Small intestine (tissue), 16 donors: ENCODE results near the gene HLA-DRB5. TPM values are rescaled to one million over a fixed set of nuclear protein-coding genes. Genes with fewer than 3 reads are reported as not detected.
A peak's percentile ranks its signal among the peaks of the same experiment; 100 is the strongest.
"Not testable (repeated sequence)": the region's sequence is repeated elsewhere in the genome, so short reads cannot be mapped to it uniquely, and the experiment has no call there.

Experiments used
- DNase-seq, 2 donors: peaks; one replicate each; pipeline versions ENCODE4 v3.0.0 to v3.0.0-alpha.2; 2013
- FAIRE-seq: peaks from 2 replicates; lab custom pipeline; 2012; peaks lifted over from hg19 to GRCh38; lab: Jason Lieb, UNC
- H3K27ac ChIP-seq, 3 donors: one replicate each; pipeline ENCODE4 v1.5.1; 2013; ENCODE audit warnings: low read length in 2 of 3, mild to moderate bottlenecking in 2 of 3, control low read depth in 1 of 3, inconsistent platforms in 1 of 3, low read depth in 1 of 3, moderate library complexity in 1 of 3
- H3K27me3 ChIP-seq, 3 donors: one replicate each; pipeline ENCODE4 v1.6.1; 2013; ENCODE audit warnings: low read length in 3 of 3, inconsistent platforms in 1 of 3; ENCODE audit not compliant: control insufficient read depth in 3 of 3, insufficient read depth in 3 of 3
- H3K36me3 ChIP-seq, 3 donors: one replicate each; pipeline ENCODE4 v1.6.1; 2013; ENCODE audit warnings: low read length in 3 of 3, inconsistent platforms in 1 of 3, low read depth in 1 of 3, mild to moderate bottlenecking in 1 of 3, moderate library complexity in 1 of 3; ENCODE audit not compliant: control insufficient read depth in 3 of 3, insufficient read depth in 2 of 3
- H3K4me1 ChIP-seq, 3 donors: one replicate each; pipeline ENCODE4 v1.6.1; 2013; ENCODE audit warnings: low read length in 2 of 3, inconsistent platforms in 1 of 3, low read depth in 1 of 3, mild to moderate bottlenecking in 1 of 3, moderate library complexity in 1 of 3; ENCODE audit not compliant: control insufficient read depth in 3 of 3, insufficient read depth in 2 of 3
- H3K4me3 ChIP-seq, 3 donors: one replicate each; pipeline ENCODE4 v1.5.1; 2013; ENCODE audit warnings: low read length in 3 of 3, control low read depth in 1 of 3, inconsistent platforms in 1 of 3, low read depth in 1 of 3, mild to moderate bottlenecking in 1 of 3, moderate library complexity in 1 of 3
- H3K9me3 ChIP-seq, 2 donors: one replicate each; pipeline ENCODE4 v1.6.1; 2013; ENCODE audit warnings: low read depth in 1 of 2, low read length in 1 of 2; ENCODE audit not compliant: control insufficient read depth in 2 of 2, insufficient read depth in 1 of 2
- WGBS, 3 donors: extraction: QIAGEN DNeasy Blood & Tissue Kit; methylation state at CpG; one replicate each; pipeline ENCODE4 v1.1.7; 2013; 5-methylcytosine and 5-hydroxymethylcytosine counted together
- long read RNA-seq, 10 donors: transcript quantifications; one replicate each; lab custom pipeline, GENCODE V29; 2026
- polyA plus RNA-seq, 4 donors: library from polyadenylated mRNA; stranded (reverse) in 3 of 4; unstranded in 1 of 4; fragments of 200-250 nt in 3 of 4; fragments of 120-200 nt in 1 of 4; gene quantifications; one replicate each; pipeline versions ENCODE4 v1.2.1 to v1.2.3, GENCODE V29; 2013
- donor health status: healthy with polysubstance abuse.
- donor health status: control.
- donor health status: control.
- donor health status: Bipolar disorder and iron deficiency.
- donor health status: healthy.

Gene HLA-DRB5
- polyA plus RNA-seq, result 10 to 100 TPM in 1 of 4 donors, 1 to 10 TPM in 1, not detected in 2; 8.8 to 20.7 TPM
- long read RNA-seq, donor 1, partial matches to known transcripts, result 30 of 40 reads
- long read RNA-seq, donor 1, other reads (novel, unspliced or antisense), result 9 of 40 reads
- long read RNA-seq, donor 2, transcript HLA-DRB5-201 (6 exons, 1,260 nt), result major isoform, 11 of 11 reads
- long read RNA-seq, donor 2, partial matches to known transcripts, result 0 of 11 reads
- long read RNA-seq, donor 2, other reads (novel, unspliced or antisense), result 0 of 11 reads
- long read RNA-seq, donor 3, partial matches to known transcripts, result 10 of 17 reads
- long read RNA-seq, donor 3, other reads (novel, unspliced or antisense), result 6 of 17 reads
- long read RNA-seq, donor 4, result 0 reads
- long read RNA-seq, donor 5, result 0 reads
- long read RNA-seq, donor 6, partial matches to known transcripts, result 7 of 7 reads
- long read RNA-seq, donor 6, other reads (novel, unspliced or antisense), result 0 of 7 reads
- long read RNA-seq, donor 7, result 0 reads
- long read RNA-seq, donor 8, result 0 reads
- long read RNA-seq, donor 9, result 0 reads
- long read RNA-seq, donor 10, transcript HLA-DRB5-201 (6 exons, 1,260 nt), result major isoform, 12 of 72 reads
- long read RNA-seq, donor 10, partial matches to known transcripts, result 55 of 72 reads
- long read RNA-seq, donor 10, other reads (novel, unspliced or antisense), result 5 of 72 reads

DNA sequence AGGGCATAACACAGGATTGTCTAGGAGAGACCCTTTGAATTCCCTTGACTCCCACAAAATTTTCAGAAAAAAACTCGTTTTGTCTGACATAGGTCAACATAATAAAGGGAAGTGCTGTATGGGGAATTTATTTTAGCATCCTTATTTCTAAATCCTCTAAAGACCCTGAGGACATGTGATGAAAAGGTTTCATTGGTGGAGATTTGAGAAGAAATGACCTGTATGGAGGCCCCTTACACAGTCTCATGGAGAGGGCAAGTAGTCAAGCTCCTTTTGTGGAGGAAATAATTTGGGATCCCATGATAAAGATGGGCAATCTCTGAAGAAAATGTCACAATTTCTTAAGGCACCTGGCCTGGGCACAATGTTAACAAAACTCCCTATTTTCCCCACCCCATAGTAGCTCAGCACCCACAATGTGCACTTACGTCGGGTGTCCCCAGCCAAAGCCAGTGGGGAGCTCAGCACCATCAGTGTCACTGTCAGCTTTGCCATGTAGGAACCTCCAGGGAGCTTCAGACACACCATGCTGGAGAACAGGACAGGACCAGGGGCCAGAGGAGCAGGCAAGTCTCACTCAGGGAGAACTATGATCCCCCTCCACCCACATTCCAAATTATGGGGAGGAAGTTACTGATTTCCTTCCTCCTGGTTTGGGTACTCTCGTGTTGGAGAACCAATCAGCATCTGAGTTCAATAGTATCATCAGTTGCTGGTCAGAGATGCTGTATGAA is at the start of gene HLA-DRB5:
HLA-DRB5 (minus strand) TSS at position 591 of the 734 bp plus-strand sequence; CDS start at position 528, 63 bp downstream.
- Histone ChIP-seq H3K27ac (peak within 1 kb of the TSS in 1 of 3 donors; percentile 77), H3K4me3 (peak within 1 kb of the TSS in 1 of 3 donors; percentile 33), H3K36me3 (no peaks in the 10 kb centered on the region), H3K4me1 (no peaks in the 10 kb centered on the region), H3K27me3 (no peaks in the 10 kb centered on the region), H3K9me3 (no peaks in the 10 kb centered on the region)
- FAIRE-seq (no peak), DNase-seq (peak; percentile 12 to 28)
- 8 to 19% (median 11%) methylated on average over 2 to 3 of the region's 4 CpGs for WGBS, 3 donors

- FAIRE-seq, result no peak
- H3K27ac ChIP-seq, result no peak overlapping the region
- no peak for DNase-seq
- H3K27me3 ChIP-seq, result no peaks in the 10 kb centered on the region
- H3K4me3 ChIP-seq, result no peak overlapping the region
- 0 to 37% (median 8%) methylated on average over 3 of the region's 3 CpGs for whole genome bisulfite sequencing, 3 donors
- no peaks in the 10 kb centered on the region for H3K9me3 ChIP-seq
- H3K4me1 ChIP-seq, result no peaks in the 10 kb centered on the region
- H3K36me3 ChIP-seq, result peaks cover 0 to 6% (median 0%) of the 10 kb centered on the region in 3 donors
Observed at GRCh38 chr6:32578962-32579361, 48.9 kb upstream of the HLA-DRB5 start.

- not testable (repeated sequence) for DNase-seq, FAIRE-seq, H3K27ac ChIP-seq, H3K36me3 ChIP-seq, H3K9me3 ChIP-seq, H3K4me3 ChIP-seq, H3K27me3 ChIP-seq, H3K4me1 ChIP-seq
- WGBS, 3 donors, result 15 to 34% (median 28%) methylated on average over 5 of the region's 5 CpGs
Observed at GRCh38 chr6:32577493-32577892, 47.4 kb upstream of the HLA-DRB5 start.

GRCh38 chr6:32576250-32576649 is 46.2 kb upstream of the HLA-DRB5 start:
- Histone ChIP-seq H3K4me1 (no peaks in the 10 kb centered on the region), H3K36me3 (peaks cover 0 to 6% (median 0%) of the 10 kb centered on the region in 3 donors), H3K27ac (no peak overlapping the region), H3K27me3 (no peaks in the 10 kb centered on the region), H3K9me3 (no peaks in the 10 kb centered on the region), H3K4me3 (no peak overlapping the region)
- WGBS, 3 donors, result 70 to 92% (median 73%) methylated on average over 1 of the region's 1 CpG
- FAIRE-seq (no peak), DNase-seq (no peak)

- Histone ChIP-seq H3K27me3 (no peaks in the 10 kb centered on the region), H3K36me3 (no peaks in the 10 kb centered on the region), H3K4me1 (no peaks in the 10 kb centered on the region), H3K9me3 (no peaks in the 10 kb centered on the region), H3K27ac (no peak overlapping the region), H3K4me3 (no peak overlapping the region)
- DNase-seq (no peak), FAIRE-seq (no peak)
- WGBS, 3 donors, result 24 to 43% (median 35%) methylated on average over 2 to 4 of the region's 4 CpGs
Observed at GRCh38 chr6:32570363-32570905, 40.3 kb upstream of the HLA-DRB5 start.

DNA sequence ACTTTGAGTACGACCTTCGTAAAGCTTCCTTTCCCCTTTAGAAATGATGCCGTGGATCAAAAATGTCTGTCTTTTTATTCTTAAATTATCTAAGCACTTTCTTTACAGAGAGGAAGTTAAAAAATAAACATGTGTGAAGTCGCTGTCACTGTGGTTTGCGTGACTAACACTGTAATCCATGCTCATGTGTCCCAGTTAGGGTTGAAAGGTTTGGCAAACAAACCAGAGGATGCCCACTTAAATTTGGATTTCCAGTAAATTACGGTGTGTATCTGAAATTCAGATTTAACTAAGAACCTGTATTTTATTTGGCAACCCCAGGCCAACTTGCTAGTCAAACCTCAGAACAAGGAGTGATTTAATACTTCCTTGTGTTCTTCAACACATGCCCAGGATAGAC is 38.5 kb upstream of the HLA-DRB5 start:
- WGBS, 3 donors, result 7 to 37% (median 10%) methylated on average over 4 to 6 of the region's 6 CpGs
- Histone ChIP-seq H3K27me3 (no peaks in the 10 kb centered on the region), H3K27ac (no peak overlapping the region), H3K4me1 (no peaks in the 10 kb centered on the region), H3K9me3 (no peaks in the 10 kb centered on the region), H3K4me3 (no peak overlapping the region), H3K36me3 (no peaks in the 10 kb centered on the region)
- DNase-seq, result no peak
- FAIRE-seq, result no peak

DNA sequence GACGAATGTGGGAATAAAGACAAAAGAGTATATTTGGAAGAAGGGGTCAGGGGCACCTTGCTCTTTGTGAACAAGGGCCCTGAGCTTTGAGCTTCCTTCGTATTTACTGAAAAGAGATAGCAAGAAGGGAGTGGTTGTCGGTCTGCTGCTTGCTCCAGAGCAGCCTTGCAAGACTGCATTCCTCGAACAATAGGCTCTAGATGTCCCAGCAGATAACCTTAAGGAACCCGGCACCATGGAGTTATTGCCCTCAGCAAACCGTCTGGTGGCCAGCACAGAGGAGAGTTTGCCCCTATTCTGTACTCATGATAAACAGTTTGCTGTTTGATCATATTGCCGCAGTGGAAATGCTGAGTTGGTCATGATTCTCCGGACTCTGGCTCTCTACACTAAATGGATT is 36.9 kb upstream of the HLA-DRB5 start:
- Histone ChIP-seq H3K27ac (no peak overlapping the region), H3K4me3 (no peak overlapping the region), H3K9me3 (no peaks in the 10 kb centered on the region), H3K36me3 (no peaks in the 10 kb centered on the region), H3K4me1 (no peaks in the 10 kb centered on the region), H3K27me3 (no peaks in the 10 kb centered on the region)
- no peak for FAIRE-seq
- WGBS, 3 donors, result 29 to 64% (median 59%) methylated on average over 3 to 8 of the region's 8 CpGs
- no peak for DNase-seq

DNA sequence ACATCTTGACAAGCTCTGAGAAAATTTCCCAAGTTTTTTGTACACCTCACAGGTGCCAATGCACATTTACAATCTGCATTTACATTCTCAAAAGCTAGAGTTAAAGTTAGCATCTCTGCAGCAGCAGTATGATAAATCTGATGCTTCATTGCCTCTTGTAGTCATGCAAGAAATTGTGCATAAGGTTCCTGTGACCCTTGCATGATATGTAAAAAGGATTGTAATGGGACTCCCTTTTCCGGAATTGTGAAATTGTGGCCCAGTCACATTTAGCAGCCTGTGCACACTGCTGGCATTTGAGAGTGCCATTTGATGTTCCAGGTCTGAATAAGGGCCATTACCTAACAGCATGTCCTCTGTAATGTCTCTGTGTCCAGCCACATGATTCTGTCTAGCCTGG is 35.4 kb upstream of the HLA-DRB5 start:
- no peaks in the 10 kb centered on the region for H3K4me1 ChIP-seq
- 89% methylated on average over 1 of the region's 1 CpG; no CpG with 5 or more reads in 2 of the 3 donors for WGBS, 3 donors
- no peak overlapping the region for H3K4me3 ChIP-seq
- no peaks in the 10 kb centered on the region for H3K36me3 ChIP-seq
- no peaks in the 10 kb centered on the region for H3K27me3 ChIP-seq
- no peak overlapping the region for H3K27ac ChIP-seq
- FAIRE-seq, result no peak
- DNase-seq, result no peak
- no peaks in the 10 kb centered on the region for H3K9me3 ChIP-seq
